IMR-90 (cell line): ENCODE results near the gene PARK7. TPM values are rescaled to one million over a fixed set of nuclear protein-coding genes. Genes with fewer than 3 reads are reported as not detected.

Source experiments
- ATAC-seq: fragments of 200-7000 bp; cut with Tn5 transposase; 2 replicates; pipeline ENCODE4 v1.9.1; 2020; ENCODE audit warnings: low read depth, mild to moderate bottlenecking, moderate library complexity
- BruUV-seq: library from RNA; stranded (reverse); fragments of 400-500 nt; replicated peaks from 2 replicates; lab custom pipeline; 2021; lab: Mats Ljungman, UMichigan
- CTCF ChIA-PET: fragments of 300-600 bp; formaldehyde crosslinking; extraction: SDS; loops from one replicate; lab custom pipeline; 2021; ENCODE audit warnings: antibody characterized with exemption; lab: Yijun Ruan, JAX
- POLR2A ChIA-PET: fragments of 300-600 bp; sonication (Branson Sonifier 250); formaldehyde crosslinking; loops from one replicate; lab custom pipeline; 2022; ENCODE audit warnings: antibody characterized with exemption; ENCODE audit not compliant: unreplicated experiment; lab: Charles Lee
- DNase-seq: peaks from one replicate; pipeline ENCODE4 v3.0.0; 2013
- H2AFZ ChIP-seq: replicated peaks from 2 replicates; pipeline ENCODE3; 2013; ENCODE audit warnings: low read length, mild to moderate bottlenecking; ENCODE audit not compliant: poor library complexity
- H2AK5ac ChIP-seq: 2 replicates; pipeline ENCODE4 v1.6.1; 2013; ENCODE audit warnings: low read depth, low read length, inconsistent platforms
- H2AK9ac ChIP-seq: replicated peaks from 2 replicates; pipeline ENCODE3; 2013; ENCODE audit warnings: mild to moderate bottlenecking, low read depth, low read length, moderate library complexity; ENCODE audit not compliant: poor library complexity
- H2BK120ac ChIP-seq: 2 replicates; pipeline ENCODE4 v1.6.1; 2013; ENCODE audit warnings: low read depth, low read length, inconsistent platforms
- H2BK15ac ChIP-seq: 3 replicates; pipeline ENCODE4 v1.6.1; 2013; ENCODE audit warnings: low read depth, low read length, inconsistent platforms
- H2BK20ac ChIP-seq: 2 replicates; pipeline ENCODE4 v1.6.1; 2013; ENCODE audit warnings: low read depth, mild to moderate bottlenecking, inconsistent platforms, low read length, moderate library complexity
- H2BK5ac ChIP-seq: 2 replicates; pipeline ENCODE4 v1.6.1; 2013; ENCODE audit warnings: mild to moderate bottlenecking, low read depth, low read length, inconsistent platforms; ENCODE audit not compliant: poor library complexity, severe bottlenecking
- H3K14ac ChIP-seq: replicated peaks from 2 replicates; pipeline ENCODE4 v1.6.1; 2013; ENCODE audit warnings: low read depth, low read length, inconsistent platforms
- H3K18ac ChIP-seq: 2 replicates; pipeline ENCODE4 v1.6.1; 2013; ENCODE audit warnings: low read depth, low read length, control low read depth
- H3K23ac ChIP-seq: 2 replicates; pipeline ENCODE4 v1.6.1; 2013; ENCODE audit warnings: low read depth, low read length, inconsistent platforms
- H3K27ac ChIP-seq: 2 replicates; pipeline ENCODE4 v1.5.1; 2013; ENCODE audit warnings: mild to moderate bottlenecking, control low read depth, low read length; ENCODE audit not compliant: insufficient read depth
- H3K27me3 ChIP-seq: 2 replicates; pipeline ENCODE4 v1.6.1; 2013; ENCODE audit warnings: low read length; ENCODE audit not compliant: control insufficient read depth, insufficient read depth
- H3K36me3 ChIP-seq: 2 replicates; pipeline ENCODE4 v1.6.1; 2013; ENCODE audit warnings: low read length, mixed read lengths; ENCODE audit not compliant: control insufficient read depth, insufficient read depth
- H3K4ac ChIP-seq: 2 replicates; pipeline ENCODE4 v1.6.1; 2013; ENCODE audit warnings: low read depth, low read length, inconsistent platforms
- H3K4me1 ChIP-seq: 2 replicates; pipeline ENCODE4 v1.6.1; 2013; ENCODE audit warnings: low read length, mixed read lengths; ENCODE audit not compliant: control insufficient read depth, insufficient read depth
- H3K4me2 ChIP-seq: 2 replicates; pipeline ENCODE4 v1.6.1; 2013; ENCODE audit warnings: low read depth, mild to moderate bottlenecking, control low read depth, low read length, moderate library complexity
- H3K4me3 ChIP-seq: 2 replicates; pipeline ENCODE4 v1.5.1; 2013; ENCODE audit warnings: low read depth, mild to moderate bottlenecking, control low read depth, low read length, moderate library complexity; ENCODE audit not compliant: insufficient read depth
- H3K56ac ChIP-seq: 2 replicates; pipeline ENCODE4 v1.6.1; 2013; ENCODE audit warnings: low read length, inconsistent platforms; ENCODE audit not compliant: insufficient read depth; ENCODE audit errors: extremely low read depth
- H3K79me1 ChIP-seq, 2 experiments: 2 replicates each; pipeline ENCODE4 v1.6.1; 2013; ENCODE audit warnings: low read length in 2 of 2, inconsistent platforms in 1 of 2, low read depth in 1 of 2
- H3K9ac ChIP-seq: 2 replicates; pipeline ENCODE4 v1.6.1; 2013; ENCODE audit warnings: low read depth, low read length, control low read depth
- H3K9me1 ChIP-seq: 2 replicates; pipeline ENCODE4 v1.6.1; 2013; ENCODE audit warnings: low read length, inconsistent platforms; ENCODE audit not compliant: insufficient read depth
- H3K9me3 ChIP-seq: 2 replicates; pipeline ENCODE4 v1.6.1; 2013; ENCODE audit warnings: low read length; ENCODE audit not compliant: control insufficient read depth, insufficient read depth
- H4K20me1 ChIP-seq: 2 replicates; pipeline ENCODE4 v1.6.1; 2013; ENCODE audit warnings: low read length, inconsistent platforms; ENCODE audit not compliant: insufficient read depth
- H4K5ac ChIP-seq: 2 replicates; pipeline ENCODE4 v1.6.1; 2013; ENCODE audit warnings: mild to moderate bottlenecking, low read depth, low read length, control low read depth
- H4K8ac ChIP-seq, 2 experiments: 2 replicates each; pipeline ENCODE4 v1.6.1; 2013; ENCODE audit warnings: low read depth in 2 of 2, low read length in 2 of 2, control low read depth in 1 of 2, inconsistent platforms in 1 of 2
- H4K91ac ChIP-seq: 2 replicates; pipeline ENCODE4 v1.6.1; 2013; ENCODE audit warnings: low read depth, low read length, inconsistent platforms; ENCODE audit not compliant: insufficient read depth
- BHLHE40 ChIP-seq: fragments of 150-350 bp; IDR thresholded peaks from 2 replicates; pipeline ENCODE4 v1.6.1; 2016; ENCODE audit warnings: mild to moderate bottlenecking, low read depth, low read length
- CEBPB ChIP-seq: IDR thresholded peaks from 2 replicates; pipeline ENCODE4 v1.6.1; 2012; ENCODE audit warnings: low read depth, low read length, improper control_type of control experiment
- CHD1 ChIP-seq: IDR thresholded peaks from 2 replicates; pipeline ENCODE4 v1.6.1; 2012; ENCODE audit warnings: low read depth, low read length, improper control_type of control experiment
- FOS ChIP-seq: fragments of 150-350 bp; IDR thresholded peaks from 2 replicates; pipeline ENCODE4 v1.6.1; 2016; ENCODE audit warnings: low read depth, low read length
- MAFK ChIP-seq: IDR thresholded peaks from 2 replicates; pipeline ENCODE4 v1.6.1; 2012; ENCODE audit warnings: low read depth, low read length, improper control_type of control experiment
- MAZ ChIP-seq: IDR thresholded peaks from 2 replicates; pipeline ENCODE4 v1.6.1; 2012; ENCODE audit warnings: low read depth, mild to moderate bottlenecking, low read length, improper control_type of control experiment, moderate library complexity, borderline replicate concordance
- MXI1 ChIP-seq: IDR thresholded peaks from 2 replicates; pipeline ENCODE4 v1.6.1; 2012; ENCODE audit warnings: low read depth, mild to moderate bottlenecking, low read length, moderate library complexity, borderline replicate concordance
- NFE2L2 ChIP-seq: fragments of 150-350 bp; IDR thresholded peaks from 2 replicates; pipeline ENCODE4 v1.6.1; 2016; ENCODE audit warnings: low read depth, mild to moderate bottlenecking, low read length
- POLR2A ChIP-seq: IDR thresholded peaks from 2 replicates; pipeline ENCODE4 v1.6.1; 2012; ENCODE audit warnings: mild to moderate bottlenecking, low read depth, low read length
- RAD21 ChIP-seq: IDR thresholded peaks from 2 replicates; pipeline ENCODE4 v1.6.1; 2012; ENCODE audit warnings: low read length, improper control_type of control experiment
- RCOR1 ChIP-seq: IDR thresholded peaks from 2 replicates; pipeline ENCODE4 v1.6.1; 2012; ENCODE audit warnings: mild to moderate bottlenecking, low read length, improper control_type of control experiment; ENCODE audit not compliant: insufficient replicate concordance
- RFX5 ChIP-seq: IDR thresholded peaks from 2 replicates; pipeline ENCODE4 v1.8.0; 2012; ENCODE audit warnings: low read depth, mild to moderate bottlenecking, low read length, moderate library complexity
- SMC3 ChIP-seq: fragments of 150-350 bp; IDR thresholded peaks from 2 replicates; pipeline ENCODE4 v1.6.1; 2016; ENCODE audit warnings: low read depth, mild to moderate bottlenecking, antibody characterized with exemption, low read length, moderate library complexity
- WGBS, 2 experiments: methylation state at CpG; one replicate each; pipeline versions ENCODE4 v1.1.5 to v1.1.7; 2013; ENCODE audit warnings: missing lambda C conversion rate in 2 of 2; ENCODE audit not compliant: insufficient read length in 1 of 2; ENCODE audit errors: extremely low coverage in 2 of 2; 5-methylcytosine and 5-hydroxymethylcytosine counted together
- dilution Hi-C: fragments of 300-500 bp; cut with HindIII; formaldehyde crosslinking; loops from one replicate; pipeline ENCODE4 v1.14.3; 2018; ENCODE audit warnings: low sequenced_read_pairs; ENCODE audit not compliant: unreplicated experiment
- in situ Hi-C: fragments of 300-500 bp; cut with MboI; formaldehyde crosslinking; loops from 3 replicates; pipeline ENCODE4 v1.14.3; 2019; ENCODE audit warnings: low sequenced_read_pairs, inconsistent platforms, mixed read lengths
- intact Hi-C: fragments of 100-400 bp; cut with micrococcal nuclease; formaldehyde crosslinking; loops from 2 replicates; pipeline ENCODE4 v1.10.0; 2022
- polyA plus RNA-seq, 3 experiments: library from polyadenylated mRNA; depleted of rRNA; stranded (reverse); fragments of >200 nt; gene quantifications; 2 replicates each; pipeline ENCODE4 v1.2.3, GENCODE V29; 2012; ENCODE audit warnings: low replicate concordance in 1 of 3
- total RNA-seq: library from RNA; depleted of rRNA; stranded (reverse); fragments of >200 nt; gene quantifications from 2 replicates; pipeline ENCODE4 v1.2.3, GENCODE V29; 2012
- TF ChIP-seq, protein P1 (sequence below): conservative IDR thresholded peaks from 2 replicates; pipeline ENCODE4 v1.5.1; 2012; ENCODE audit warnings: mild to moderate bottlenecking, low read depth, low read length, improper control_type of control experiment
- TF ChIP-seq, protein P2 (sequence below): fragments of 150-350 bp; IDR thresholded peaks from 2 replicates; pipeline ENCODE4 v1.6.1; 2016; ENCODE audit warnings: low read depth, mild to moderate bottlenecking, low read length, moderate library complexity, borderline replicate concordance
- TF ChIP-seq, protein P3 (sequence below): fragments of 150-350 bp; IDR thresholded peaks from 2 replicates; pipeline ENCODE4 v1.6.1; 2017; ENCODE audit warnings: mild to moderate bottlenecking, antibody characterized with exemption, low read length, low read depth

PARK7 gene
- total and polyA plus RNA-seq, 2 of the 4 experiments (the other 2 are of a cell fraction): 207 to 357 TPM

DNA sequence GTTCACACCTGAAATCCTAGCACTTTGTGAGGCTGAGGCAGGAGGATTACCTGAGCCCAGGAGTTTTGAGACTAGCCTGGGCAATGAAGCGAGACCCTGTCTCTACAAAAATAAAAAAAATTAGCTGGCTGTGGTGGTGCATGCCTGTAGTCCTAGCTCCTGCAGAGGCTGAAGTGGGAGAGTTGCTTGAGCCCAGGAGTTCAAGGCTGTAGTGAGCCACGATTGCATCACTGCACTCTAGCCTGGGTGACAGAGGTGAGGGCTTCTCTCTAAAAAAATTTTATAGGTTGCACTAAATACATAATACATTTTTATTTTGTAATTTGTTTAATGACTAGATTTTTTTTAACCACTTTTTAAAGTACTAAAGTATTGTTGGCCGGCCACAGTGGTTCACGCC, 6.1 kb downstream of the PARK7 start:
- no peak overlapping the region for H2BK20ac ChIP-seq
- H2BK120ac ChIP-seq: no peak overlapping the region
- peaks cover 34 to 75% of the 10 kb centered on the region in 2 experiments for H3K79me1 ChIP-seq
- H2AK5ac ChIP-seq: no peak overlapping the region
- no peak overlapping the region for H4K91ac ChIP-seq
- H4K8ac ChIP-seq: no peak overlapping the region
- intact Hi-C loops (no loop called here), dilution Hi-C loops (no loop called here), in situ Hi-C loops (no loop called here)
- ChIA-PET POLR2A (no interaction called here), CTCF (interaction anchor here (0.6 kb wide), 1 partner anchor 166 kb away, joined by 3 read pairs; no protein-coding TSS in a partner anchor)
- no peak overlapping the region for H2AK9ac ChIP-seq
- peaks cover 25% of the 10 kb centered on the region for H4K20me1 ChIP-seq
- TF ChIP-seq MAZ (no peak), POLR2A (no peak), NFE2L2 (no peak), MXI1 (no peak), BHLHE40 (no peak), SMC3 (no peak), CHD1 (no peak), FOS (no peak), CEBPB (no peak), RAD21 (no peak), MAFK (no peak), RCOR1 (no peak), RFX5 (no peak)
- TF ChIP-seq, protein P1, sequence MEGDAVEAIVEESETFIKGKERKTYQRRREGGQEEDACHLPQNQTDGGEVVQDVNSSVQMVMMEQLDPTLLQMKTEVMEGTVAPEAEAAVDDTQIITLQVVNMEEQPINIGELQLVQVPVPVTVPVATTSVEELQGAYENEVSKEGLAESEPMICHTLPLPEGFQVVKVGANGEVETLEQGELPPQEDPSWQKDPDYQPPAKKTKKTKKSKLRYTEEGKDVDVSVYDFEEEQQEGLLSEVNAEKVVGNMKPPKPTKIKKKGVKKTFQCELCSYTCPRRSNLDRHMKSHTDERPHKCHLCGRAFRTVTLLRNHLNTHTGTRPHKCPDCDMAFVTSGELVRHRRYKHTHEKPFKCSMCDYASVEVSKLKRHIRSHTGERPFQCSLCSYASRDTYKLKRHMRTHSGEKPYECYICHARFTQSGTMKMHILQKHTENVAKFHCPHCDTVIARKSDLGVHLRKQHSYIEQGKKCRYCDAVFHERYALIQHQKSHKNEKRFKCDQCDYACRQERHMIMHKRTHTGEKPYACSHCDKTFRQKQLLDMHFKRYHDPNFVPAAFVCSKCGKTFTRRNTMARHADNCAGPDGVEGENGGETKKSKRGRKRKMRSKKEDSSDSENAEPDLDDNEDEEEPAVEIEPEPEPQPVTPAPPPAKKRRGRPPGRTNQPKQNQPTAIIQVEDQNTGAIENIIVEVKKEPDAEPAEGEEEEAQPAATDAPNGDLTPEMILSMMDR: no peak
- TF ChIP-seq, protein P2, sequence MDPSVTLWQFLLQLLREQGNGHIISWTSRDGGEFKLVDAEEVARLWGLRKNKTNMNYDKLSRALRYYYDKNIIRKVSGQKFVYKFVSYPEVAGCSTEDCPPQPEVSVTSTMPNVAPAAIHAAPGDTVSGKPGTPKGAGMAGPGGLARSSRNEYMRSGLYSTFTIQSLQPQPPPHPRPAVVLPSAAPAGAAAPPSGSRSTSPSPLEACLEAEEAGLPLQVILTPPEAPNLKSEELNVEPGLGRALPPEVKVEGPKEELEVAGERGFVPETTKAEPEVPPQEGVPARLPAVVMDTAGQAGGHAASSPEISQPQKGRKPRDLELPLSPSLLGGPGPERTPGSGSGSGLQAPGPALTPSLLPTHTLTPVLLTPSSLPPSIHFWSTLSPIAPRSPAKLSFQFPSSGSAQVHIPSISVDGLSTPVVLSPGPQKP: no peak
- TF ChIP-seq, protein P3, sequence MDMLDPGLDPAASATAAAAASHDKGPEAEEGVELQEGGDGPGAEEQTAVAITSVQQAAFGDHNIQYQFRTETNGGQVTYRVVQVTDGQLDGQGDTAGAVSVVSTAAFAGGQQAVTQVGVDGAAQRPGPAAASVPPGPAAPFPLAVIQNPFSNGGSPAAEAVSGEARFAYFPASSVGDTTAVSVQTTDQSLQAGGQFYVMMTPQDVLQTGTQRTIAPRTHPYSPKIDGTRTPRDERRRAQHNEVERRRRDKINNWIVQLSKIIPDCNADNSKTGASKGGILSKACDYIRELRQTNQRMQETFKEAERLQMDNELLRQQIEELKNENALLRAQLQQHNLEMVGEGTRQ: no peak
- no peak overlapping the region for H3K23ac ChIP-seq
- H4K5ac ChIP-seq: no peak overlapping the region
- no peak overlapping the region for H2BK5ac ChIP-seq
- BruUV-seq: no TSS peak
- no peak overlapping the region for H3K27ac ChIP-seq
- H3K4me1 ChIP-seq: no peaks in the 10 kb centered on the region
- H3K14ac ChIP-seq: no peak overlapping the region
- no peak overlapping the region for H3K4me2 ChIP-seq
- H3K9ac ChIP-seq: no peak overlapping the region
- H3K9me1 ChIP-seq: no peaks in the 10 kb centered on the region; the same call in 1 of the 2 replicates
- H3K56ac ChIP-seq: no peak overlapping the region
- H3K4ac ChIP-seq: no peak overlapping the region
- H3K9me3 ChIP-seq: no peaks in the 10 kb centered on the region
- no peak overlapping the region for H3K18ac ChIP-seq
- peaks cover 49% of the 10 kb centered on the region for H3K36me3 ChIP-seq
- no CpG with 5 or more reads among the region's 4 CpGs for WGBS, 2 experiments
- H3K4me3 ChIP-seq: no peak overlapping the region
- H3K27me3 ChIP-seq: no peaks in the 10 kb centered on the region
- DNase-seq: no peak
- no peak overlapping the region for H2AFZ ChIP-seq
- H2BK15ac ChIP-seq: no peak overlapping the region
- no peak for ATAC-seq
